ENCODE results near the gene MSL3B.
A peak's percentile ranks its signal among the peaks of the same experiment; 100 is the strongest.

Gene MSL3B

DNA sequence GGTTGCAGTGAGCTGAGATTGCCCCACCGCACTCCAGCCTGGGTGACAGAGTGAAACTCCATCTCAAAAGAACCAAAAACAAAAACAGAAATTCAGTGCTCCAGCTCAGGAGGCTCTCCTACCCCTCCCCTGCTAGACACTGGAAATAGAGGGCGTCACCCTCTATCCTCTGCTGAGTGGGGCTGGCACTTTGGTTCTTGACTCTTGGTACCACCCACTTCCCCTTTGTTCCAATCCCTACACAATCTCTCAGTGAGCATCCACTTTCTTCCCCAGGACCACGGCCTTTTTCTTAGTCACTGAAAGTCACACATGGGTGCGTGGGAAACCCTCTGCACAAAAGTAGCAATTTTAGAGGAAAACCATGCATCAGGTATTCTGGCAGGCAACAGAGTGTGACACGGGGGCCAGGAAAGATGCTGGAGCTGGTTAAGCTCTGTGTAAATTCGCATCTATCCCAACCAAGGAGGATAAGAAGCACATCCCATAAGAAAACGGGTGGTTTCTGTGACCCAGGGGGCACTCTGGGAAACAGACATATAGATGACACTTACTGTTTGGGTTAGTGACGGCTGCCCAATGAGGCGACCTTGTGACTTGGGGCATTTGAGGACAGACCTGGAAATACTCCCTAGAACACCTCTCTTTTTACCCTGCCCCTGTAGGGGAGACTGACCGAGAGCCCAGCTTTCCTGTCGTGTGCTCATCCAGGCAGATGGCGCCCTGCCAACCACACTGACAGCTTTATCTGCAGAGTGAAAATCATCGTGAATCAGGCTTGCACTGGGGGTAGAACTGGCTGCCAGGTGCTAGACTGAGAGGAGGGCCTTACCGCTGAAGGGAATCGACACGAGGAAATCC, 21.6 kb downstream of the MSL3B start:
- Mint-ChIP-seq H3K36me3 (ENCODE audit: low read depth) (peaks cover 62% of the 10 kb centered on the region), H3K27ac (no peak overlapping the region), H3K4me1 (ENCODE audit: low read depth) (peaks cover 42% of the 10 kb centered on the region), H3K4me3 (no peak overlapping the region), H3K27me3 (ENCODE audit: low read depth) (no peaks in the 10 kb centered on the region), H3K9me3 (no peaks in the 10 kb centered on the region)

GRCh38 chr2:233845301-233846060, 22.7 kb downstream of the MSL3B start:
- Mint-ChIP-seq H3K36me3 (ENCODE audit: low read depth) (peaks cover 69% of the 10 kb centered on the region), H3K4me3 (no peak overlapping the region), H3K4me1 (ENCODE audit: low read depth) (peaks cover 43% of the 10 kb centered on the region), H3K27ac (peak overlapping the region; percentile 46), H3K9me3 (no peaks in the 10 kb centered on the region), H3K27me3 (ENCODE audit: low read depth) (no peaks in the 10 kb centered on the region)

GRCh38 chr2:233844836-233845235, 23.4 kb downstream of the MSL3B start:
- no peak overlapping the region for H3K27ac Mint-ChIP-seq
- no peaks in the 10 kb centered on the region for H3K27me3 Mint-ChIP-seq (ENCODE audit: low read depth)

DNA sequence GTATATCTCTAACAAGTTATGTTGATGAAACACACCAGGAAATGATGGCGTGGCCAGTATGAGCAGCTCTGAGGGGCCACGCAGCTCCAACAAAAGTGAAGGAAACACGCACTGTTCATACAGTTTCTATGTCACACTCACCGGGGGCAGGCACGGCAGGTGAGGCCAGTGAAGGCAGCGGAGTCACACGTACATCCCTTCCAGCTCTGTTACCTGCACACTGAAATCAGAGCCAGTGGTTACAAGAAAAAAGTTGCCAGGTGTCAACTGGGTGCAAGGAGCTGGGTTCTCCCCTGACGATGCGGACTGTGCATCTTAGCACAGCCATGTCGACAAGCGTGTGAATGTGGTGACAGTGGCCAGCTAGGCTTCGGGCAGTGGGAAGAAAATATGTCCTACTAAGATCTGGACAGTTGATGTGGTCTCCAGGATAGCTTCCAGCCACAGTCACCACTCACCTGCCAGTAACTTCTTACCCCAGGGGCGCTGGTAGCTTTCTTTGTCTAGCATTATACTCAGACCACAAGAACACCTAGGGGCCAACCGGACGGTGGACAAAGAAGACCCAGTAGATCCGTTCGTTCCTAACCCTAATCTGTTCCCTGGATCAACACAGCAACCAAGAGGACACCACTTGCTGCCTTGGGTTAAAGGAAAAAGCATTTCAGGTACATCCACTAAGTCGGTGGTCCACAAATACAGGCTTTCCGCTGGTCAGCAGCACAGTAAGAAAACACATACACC, 23.9 kb downstream of the MSL3B start:
- Mint-ChIP-seq H3K27ac (peak overlapping the region; percentile 49), H3K4me3 (no peak overlapping the region), H3K36me3 (ENCODE audit: low read depth) (peaks cover 78% of the 10 kb centered on the region), H3K4me1 (ENCODE audit: low read depth) (peaks cover 48% of the 10 kb centered on the region), H3K9me3 (no peaks in the 10 kb centered on the region), H3K27me3 (ENCODE audit: low read depth) (no peaks in the 10 kb centered on the region)

More at GRCh38 chr2:233844836-233845235, 23.4 kb downstream of the MSL3B start:
- Mint-ChIP-seq H3K4me1 (ENCODE audit: low read depth) (peaks cover 46% of the 10 kb centered on the region), H3K9me3 (no peaks in the 10 kb centered on the region), H3K36me3 (ENCODE audit: low read depth) (peaks cover 75% of the 10 kb centered on the region), H3K4me3 (no peak overlapping the region)

DNA sequence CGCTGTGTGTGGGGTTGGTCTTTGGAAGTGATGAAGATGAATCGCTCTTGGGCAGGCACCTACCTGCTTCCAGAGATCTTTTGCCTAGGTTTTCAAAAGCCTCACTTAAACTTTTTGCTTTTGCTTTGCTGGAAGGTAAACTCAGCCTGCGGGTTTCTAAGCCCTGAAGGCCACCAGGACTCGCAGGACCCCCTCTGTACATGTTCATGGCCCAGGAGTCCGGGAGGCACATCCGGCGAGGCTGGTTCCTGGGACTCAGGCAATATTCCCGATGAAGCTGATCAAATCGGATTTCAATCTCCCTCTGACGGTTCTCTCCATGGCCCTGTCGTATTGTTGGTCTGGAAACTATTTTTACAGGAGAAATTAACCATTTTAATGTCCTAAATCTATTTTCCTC, 27.0 kb downstream of the MSL3B start:
- Mint-ChIP-seq H3K27ac (no peak overlapping the region), H3K9me3 (no peaks in the 10 kb centered on the region), H3K4me1 (ENCODE audit: low read depth) (peaks cover 40% of the 10 kb centered on the region), H3K27me3 (ENCODE audit: low read depth) (no peaks in the 10 kb centered on the region), H3K4me3 (no peak overlapping the region), H3K36me3 (ENCODE audit: low read depth) (peaks cover 75% of the 10 kb centered on the region)

DNA sequence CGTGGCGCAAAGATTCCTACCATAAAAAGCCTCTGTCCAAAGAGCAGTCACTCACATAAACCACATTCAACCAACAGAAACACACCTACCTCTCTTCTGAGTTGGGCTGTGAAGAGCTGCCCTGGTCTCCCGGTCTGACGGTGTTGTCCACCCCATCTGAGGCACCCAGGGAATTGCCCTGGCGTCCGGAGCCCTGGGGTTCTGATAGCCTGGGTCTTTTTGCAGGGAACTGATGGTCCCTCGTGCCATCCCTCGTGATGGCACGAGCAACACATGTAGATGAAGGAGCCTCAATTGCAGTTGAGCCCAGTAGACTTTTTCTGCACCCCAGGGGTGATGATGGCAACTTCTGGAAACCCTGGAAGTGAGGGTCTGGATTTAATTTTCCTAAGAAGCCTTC, 27.7 kb downstream of the MSL3B start:
- Mint-ChIP-seq H3K27ac (no peak overlapping the region), H3K27me3 (ENCODE audit: low read depth) (no peaks in the 10 kb centered on the region), H3K9me3 (no peaks in the 10 kb centered on the region), H3K4me1 (ENCODE audit: low read depth) (peaks cover 40% of the 10 kb centered on the region), H3K4me3 (no peak overlapping the region), H3K36me3 (ENCODE audit: low read depth) (peaks cover 73% of the 10 kb centered on the region)

- peak overlapping the region; percentile 7 for H3K27ac Mint-ChIP-seq
- no peak overlapping the region for H3K4me3 Mint-ChIP-seq
- H3K4me1 Mint-ChIP-seq (ENCODE audit: low read depth): peaks cover 40% of the 10 kb centered on the region
- H3K27me3 Mint-ChIP-seq (ENCODE audit: low read depth): no peaks in the 10 kb centered on the region
- H3K36me3 Mint-ChIP-seq (ENCODE audit: low read depth): peaks cover 78% of the 10 kb centered on the region
- H3K9me3 Mint-ChIP-seq: no peaks in the 10 kb centered on the region
Observed at GRCh38 chr2:233839447-233839820, 28.8 kb downstream of the MSL3B start.

DNA sequence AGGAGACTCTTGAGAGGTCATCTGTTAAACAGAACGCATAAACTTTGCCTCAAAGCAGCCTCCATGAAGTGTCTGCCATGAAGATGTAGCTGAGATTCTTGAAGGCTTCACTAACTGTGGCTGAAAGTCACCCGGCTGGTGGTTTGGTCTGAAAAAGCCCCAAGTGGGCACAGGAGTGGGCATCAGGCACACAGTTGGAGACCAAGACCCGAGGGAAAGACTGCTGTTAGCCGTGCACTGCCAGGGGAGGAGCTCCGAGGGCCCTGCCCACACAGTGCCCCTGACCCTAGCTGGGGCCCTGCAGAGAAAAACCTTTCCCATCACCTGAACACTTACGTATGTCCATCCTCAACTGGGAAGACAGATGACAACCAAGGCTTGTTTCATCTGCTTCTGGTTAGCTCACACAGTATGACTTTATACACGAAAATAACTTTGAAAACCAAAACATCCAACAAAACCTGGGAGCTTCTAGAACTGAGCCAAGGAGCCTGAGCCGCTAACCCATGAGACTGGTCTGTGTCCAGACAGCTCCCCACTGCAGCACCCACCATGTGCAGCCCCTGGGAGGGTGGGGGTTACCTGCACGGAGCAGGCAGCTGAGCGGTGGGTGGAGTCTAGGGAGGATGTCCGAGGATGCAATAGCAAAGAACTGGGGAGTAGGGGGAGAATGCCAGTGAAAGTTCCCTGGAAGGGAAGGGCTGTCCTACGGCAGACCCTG, 29.3 kb downstream of the MSL3B start:
- Mint-ChIP-seq H3K27me3 (ENCODE audit: low read depth) (no peaks in the 10 kb centered on the region), H3K4me1 (ENCODE audit: low read depth) (peaks cover 39% of the 10 kb centered on the region), H3K36me3 (ENCODE audit: low read depth) (peaks cover 76% of the 10 kb centered on the region), H3K9me3 (no peaks in the 10 kb centered on the region), H3K4me3 (no peak overlapping the region), H3K27ac (peak overlapping the region; percentile 7)

DNA sequence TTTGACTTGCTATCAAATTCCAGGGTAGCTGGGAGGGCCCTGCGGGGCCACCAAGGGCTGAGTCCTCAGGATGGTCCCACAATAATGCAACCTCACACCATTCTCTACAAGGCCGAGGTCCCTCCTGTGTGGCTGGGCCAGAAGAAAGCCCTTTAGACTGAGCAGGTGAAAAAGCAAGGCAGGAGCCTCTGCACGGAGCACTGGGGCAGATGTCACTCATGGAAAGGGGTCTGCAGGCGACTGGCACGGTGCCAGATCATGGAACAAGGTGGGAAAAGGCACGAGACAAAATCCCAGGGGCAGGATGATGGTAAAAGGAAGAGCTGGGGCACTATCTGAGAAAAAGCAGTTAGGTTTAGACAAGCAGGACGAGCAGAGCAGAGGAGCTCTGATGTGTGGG, 29.9 kb downstream of the MSL3B start:
- H3K9me3 Mint-ChIP-seq: no peaks in the 10 kb centered on the region
- peaks cover 33% of the 10 kb centered on the region for H3K4me1 Mint-ChIP-seq (ENCODE audit: low read depth)
- H3K27ac Mint-ChIP-seq: peak overlapping the region; percentile 79
- no peaks in the 10 kb centered on the region for H3K27me3 Mint-ChIP-seq (ENCODE audit: low read depth)
- peaks cover 70% of the 10 kb centered on the region for H3K36me3 Mint-ChIP-seq (ENCODE audit: low read depth)
- H3K4me3 Mint-ChIP-seq: peak overlapping the region; percentile 52

DNA sequence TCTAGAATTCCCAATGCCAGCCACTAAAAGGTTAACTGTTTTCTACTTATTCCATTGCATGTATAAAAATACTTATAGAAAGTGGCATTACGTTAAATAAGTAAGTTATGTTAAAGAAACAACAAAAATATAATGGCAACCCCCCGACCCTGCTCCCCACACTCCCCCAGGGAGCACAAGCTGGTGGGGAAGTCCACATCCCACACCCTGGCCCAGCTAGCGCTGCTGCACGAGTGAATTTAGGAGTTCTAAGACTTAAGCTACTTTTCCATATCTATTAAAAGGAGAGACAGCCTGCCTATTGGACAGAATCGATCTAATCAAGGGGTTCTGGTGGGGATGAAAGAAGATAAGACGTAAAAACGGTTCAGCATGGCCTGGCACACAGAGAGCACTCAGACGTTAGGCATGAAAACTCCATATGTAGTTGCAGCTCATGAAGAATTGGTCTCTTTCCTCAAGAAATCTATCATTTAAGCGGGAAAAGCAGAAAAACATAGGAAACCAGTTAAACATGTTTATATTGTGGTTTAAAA, 30.4 kb downstream of the MSL3B start:
- peaks cover 65% of the 10 kb centered on the region for H3K36me3 Mint-ChIP-seq (ENCODE audit: low read depth)
- H3K9me3 Mint-ChIP-seq: no peaks in the 10 kb centered on the region
- no peaks in the 10 kb centered on the region for H3K27me3 Mint-ChIP-seq (ENCODE audit: low read depth)
- peaks cover 33% of the 10 kb centered on the region for H3K4me1 Mint-ChIP-seq (ENCODE audit: low read depth)
- H3K27ac Mint-ChIP-seq: no peak overlapping the region
- no peak overlapping the region for H3K4me3 Mint-ChIP-seq

DNA sequence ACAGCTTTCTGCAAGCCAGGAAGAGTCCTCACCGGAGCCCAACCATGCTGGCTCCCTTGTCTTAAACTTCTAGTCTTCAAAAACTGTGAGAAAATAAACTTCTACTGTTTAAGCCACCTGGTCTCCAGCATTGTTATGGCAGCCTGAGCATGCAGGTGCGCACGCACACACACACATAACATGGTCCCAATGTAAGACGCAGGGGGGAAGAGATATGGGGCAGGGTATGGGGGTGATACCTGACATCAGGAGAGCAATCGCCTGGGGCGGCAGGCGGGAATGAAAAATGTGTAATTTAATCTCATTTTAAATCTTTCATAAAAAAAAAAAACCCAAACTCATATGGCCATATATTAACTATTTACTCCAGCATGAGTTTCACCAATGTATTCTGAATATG, 31.8 kb downstream of the MSL3B start:
- Mint-ChIP-seq H3K4me3 (no peak overlapping the region), H3K27ac (no peak overlapping the region), H3K27me3 (ENCODE audit: low read depth) (no peaks in the 10 kb centered on the region), H3K36me3 (ENCODE audit: low read depth) (peaks cover 51% of the 10 kb centered on the region), H3K9me3 (no peaks in the 10 kb centered on the region), H3K4me1 (ENCODE audit: low read depth) (peaks cover 26% of the 10 kb centered on the region)

- Mint-ChIP-seq H3K27me3 (ENCODE audit: low read depth) (no peaks in the 10 kb centered on the region), H3K4me3 (no peak overlapping the region), H3K9me3 (no peaks in the 10 kb centered on the region), H3K27ac (no peak overlapping the region), H3K36me3 (ENCODE audit: low read depth) (peaks cover 44% of the 10 kb centered on the region), H3K4me1 (ENCODE audit: low read depth) (peaks cover 22% of the 10 kb centered on the region)
Observed at GRCh38 chr2:233835230-233836186, 32.7 kb downstream of the MSL3B start.

DNA sequence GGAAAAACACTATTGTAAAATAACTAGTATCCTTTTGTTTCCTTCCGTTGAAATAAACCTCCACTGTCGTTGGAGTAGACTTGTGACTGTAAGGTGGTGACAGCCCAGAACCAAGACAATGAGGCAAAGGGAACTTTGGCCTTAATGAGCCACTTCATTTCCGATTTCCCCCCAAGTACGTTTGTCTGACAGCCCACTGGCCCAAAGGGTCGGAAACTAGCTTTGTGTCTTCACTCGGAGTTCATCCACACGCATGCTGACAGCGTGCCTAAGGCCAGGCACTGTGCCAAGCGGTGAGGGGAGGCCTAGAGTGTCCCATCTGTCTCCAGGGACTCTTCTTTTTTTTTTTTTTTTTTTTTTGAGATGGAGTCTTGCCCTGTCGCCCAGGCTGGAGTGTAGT, 34.8 kb downstream of the MSL3B start:
- H3K36me3 Mint-ChIP-seq (ENCODE audit: low read depth): peaks cover 29% of the 10 kb centered on the region
- H3K4me3 Mint-ChIP-seq: no peak overlapping the region
- no peaks in the 10 kb centered on the region for H3K9me3 Mint-ChIP-seq
- H3K27ac Mint-ChIP-seq: no peak overlapping the region
- peaks cover 8% of the 10 kb centered on the region for H3K4me1 Mint-ChIP-seq (ENCODE audit: low read depth)
- no peaks in the 10 kb centered on the region for H3K27me3 Mint-ChIP-seq (ENCODE audit: low read depth)

Measured in T-helper 1 cell treated with Interleukin-12 subunit alpha and Interleukin-12 subunit beta and Interleukin-4 antibody, amounts not matched to agents 30 μg/mL and 1 μg/mL, for 36 hours (primary cell).